Fibroblast of lung (primary cell): Measurements from ENCODE around the gene KCTD21. TPM values are rescaled to one million over a fixed set of nuclear protein-coding genes. Genes with fewer than 3 reads are reported as not detected.

Experiments
- DNase-seq, 2 donors: peaks; one replicate each; pipeline versions ENCODE4 v3.0.0 to v3.0.0-alpha.2; 2010; ENCODE audit warnings: low read depth in 2 of 2
- H2AFZ ChIP-seq: 2 replicates; pipeline ENCODE4 v1.5.1; 2012; ENCODE audit warnings: low read length, control low read depth, inconsistent platforms
- H3K27ac ChIP-seq: 2 replicates; pipeline ENCODE4 v1.5.1; 2011; ENCODE audit warnings: low read length, control low read depth; ENCODE audit not compliant: insufficient read depth
- H3K27me3 ChIP-seq: 2 replicates; pipeline ENCODE4 v1.5.1; 2011; ENCODE audit warnings: mild to moderate bottlenecking, low read length; ENCODE audit not compliant: control insufficient read depth, insufficient read depth
- H3K36me3 ChIP-seq: 2 replicates; pipeline ENCODE4 v1.5.1; 2011; ENCODE audit warnings: low read length; ENCODE audit not compliant: control insufficient read depth, insufficient read depth
- H3K4me1 ChIP-seq: 2 replicates; pipeline ENCODE4 v1.5.1; 2011; ENCODE audit warnings: low read length; ENCODE audit not compliant: control insufficient read depth, insufficient read depth; ENCODE audit errors: extremely low read depth
- H3K4me2 ChIP-seq: 2 replicates; pipeline ENCODE4 v1.5.1; 2011; ENCODE audit warnings: low read length, control low read depth; ENCODE audit not compliant: insufficient read depth; ENCODE audit errors: extremely low read depth
- H3K4me3 ChIP-seq, 4 experiments: fragments of 200-600 bp in 1 of 4; sonication (generic) in 1 of 4; replicated peaks in 1 of 4; 2 replicates each; pipeline ENCODE4 v1.5.1; 2011 to 2016; ENCODE audit warnings: low read length in 4 of 4, low read depth in 3 of 4, mild to moderate bottlenecking in 3 of 4, control low read depth in 2 of 4, inconsistent platforms in 1 of 4, mixed read lengths in 1 of 4; ENCODE audit not compliant: insufficient read depth in 1 of 4; ENCODE audit errors: control extremely low read depth in 1 of 4
- H3K79me2 ChIP-seq: 2 replicates; pipeline ENCODE4 v1.5.1; 2012; ENCODE audit warnings: mild to moderate bottlenecking, low read length, inconsistent platforms; ENCODE audit not compliant: control insufficient read depth, insufficient read depth
- H3K9ac ChIP-seq: 2 replicates; pipeline ENCODE4 v1.5.1; 2011; ENCODE audit warnings: mild to moderate bottlenecking, low read length, control low read depth; ENCODE audit not compliant: insufficient read depth
- H3K9me3 ChIP-seq: 2 replicates; pipeline ENCODE4 v1.5.1; 2012; ENCODE audit warnings: low read depth, low read length; ENCODE audit not compliant: control insufficient read depth, insufficient read depth
- H4K20me1 ChIP-seq: 2 replicates; pipeline ENCODE4 v1.5.1; 2011; ENCODE audit warnings: low read length; ENCODE audit not compliant: control insufficient read depth, insufficient read depth; ENCODE audit errors: extremely low read depth
- EZH2 ChIP-seq: IDR thresholded peaks from 2 replicates; pipeline ENCODE4 v1.5.1; 2012; ENCODE audit warnings: low read length, control low read depth, mild to moderate bottlenecking; ENCODE audit errors: missing control alignments
- polyA plus RNA-seq, 2 donors: library from polyadenylated mRNA; depleted of rRNA in 1 of 2; stranded (reverse) in 1 of 2; unstranded in 1 of 2; fragments of >200 nt; gene quantifications; 2 replicates each; pipeline ENCODE4 v1.2.1, GENCODE V29; 2011 to 2012; ENCODE audit warnings: missing spikeins in 1 of 2
- total RNA-seq: library from RNA; depleted of rRNA; stranded (reverse); fragments of >200 nt; gene quantifications from 2 replicates; pipeline ENCODE4 v1.2.1, GENCODE V29; 2014
- TF ChIP-seq, protein P1 (sequence below), 2 donors: IDR thresholded peaks in 1 of 2; conservative IDR thresholded peaks in 1 of 2; 1 replicate in 1 of 2; 2 replicates in 1 of 2; pipeline ENCODE4 v1.5.1; 2011 to 2012; ENCODE audit warnings: low read length in 2 of 2, control low read depth in 1 of 2, inconsistent platforms in 1 of 2, low read depth in 1 of 2, mild to moderate bottlenecking in 1 of 2

KCTD21 gene
- total and polyA plus RNA-seq, 2 donors (not counting 1 experiment from before 2014, with no cell fraction given), result 8.1 to 15.9 TPM

- no peaks in the 10 kb centered on the region for H4K20me1 ChIP-seq
- peaks cover 16% of the 10 kb centered on the region for H3K36me3 ChIP-seq
- H3K4me1 ChIP-seq, result no peaks in the 10 kb centered on the region
- no peak for DNase-seq
- TF ChIP-seq, protein P1, sequence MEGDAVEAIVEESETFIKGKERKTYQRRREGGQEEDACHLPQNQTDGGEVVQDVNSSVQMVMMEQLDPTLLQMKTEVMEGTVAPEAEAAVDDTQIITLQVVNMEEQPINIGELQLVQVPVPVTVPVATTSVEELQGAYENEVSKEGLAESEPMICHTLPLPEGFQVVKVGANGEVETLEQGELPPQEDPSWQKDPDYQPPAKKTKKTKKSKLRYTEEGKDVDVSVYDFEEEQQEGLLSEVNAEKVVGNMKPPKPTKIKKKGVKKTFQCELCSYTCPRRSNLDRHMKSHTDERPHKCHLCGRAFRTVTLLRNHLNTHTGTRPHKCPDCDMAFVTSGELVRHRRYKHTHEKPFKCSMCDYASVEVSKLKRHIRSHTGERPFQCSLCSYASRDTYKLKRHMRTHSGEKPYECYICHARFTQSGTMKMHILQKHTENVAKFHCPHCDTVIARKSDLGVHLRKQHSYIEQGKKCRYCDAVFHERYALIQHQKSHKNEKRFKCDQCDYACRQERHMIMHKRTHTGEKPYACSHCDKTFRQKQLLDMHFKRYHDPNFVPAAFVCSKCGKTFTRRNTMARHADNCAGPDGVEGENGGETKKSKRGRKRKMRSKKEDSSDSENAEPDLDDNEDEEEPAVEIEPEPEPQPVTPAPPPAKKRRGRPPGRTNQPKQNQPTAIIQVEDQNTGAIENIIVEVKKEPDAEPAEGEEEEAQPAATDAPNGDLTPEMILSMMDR (conservative IDR thresholded peaks at IDR 0.05 in 1 of 2, IDR thresholded peaks at IDR 0.05 in 1 of 2; ENCODE audit: low read depth in 1 of 2, low read length in 2 of 2), result no peak
- no peak for TF ChIP-seq EZH2
- no peak overlapping the region for H3K4me2 ChIP-seq
- H3K27ac ChIP-seq, result no peak overlapping the region
- H3K4me3 ChIP-seq, result no peak overlapping the region
- H2AFZ ChIP-seq, result no peak overlapping the region
- H3K79me2 ChIP-seq, result no peaks in the 10 kb centered on the region
- H3K9ac ChIP-seq, result no peak overlapping the region
- no peaks in the 10 kb centered on the region for H3K27me3 ChIP-seq
- H3K9me3 ChIP-seq, result no peaks in the 10 kb centered on the region
Observed at GRCh38 chr11:78216571-78217287, 28.3 kb upstream of the KCTD21 start.

DNA sequence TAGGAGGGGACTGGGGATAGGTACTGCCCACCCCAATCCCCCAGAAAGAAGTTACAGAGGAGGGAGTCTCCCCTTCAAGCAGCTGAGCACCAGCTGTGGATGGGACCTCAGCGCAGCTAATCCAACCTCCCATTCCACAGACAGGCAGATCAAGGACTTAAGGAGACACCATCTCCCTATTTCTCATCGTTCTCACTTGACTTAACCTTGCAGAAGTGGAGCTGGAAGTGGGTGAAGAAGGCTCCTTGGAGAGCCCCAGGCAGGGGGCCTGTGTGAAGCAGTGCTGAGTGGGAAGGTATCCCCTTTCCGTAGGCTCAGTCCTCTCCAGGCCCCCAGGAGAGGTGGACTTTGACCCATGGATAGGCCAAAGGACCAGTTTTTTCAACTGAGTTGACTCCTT lies 27.6 kb upstream of the KCTD21 start:
- DNase-seq, result no peak
- H3K4me1 ChIP-seq, result no peaks in the 10 kb centered on the region
- H3K9me3 ChIP-seq, result no peaks in the 10 kb centered on the region
- H3K36me3 ChIP-seq, result peaks cover 12% of the 10 kb centered on the region
- TF ChIP-seq, protein P1 (conservative IDR thresholded peaks at IDR 0.05 in 1 of 2, IDR thresholded peaks at IDR 0.05 in 1 of 2; ENCODE audit: low read depth in 1 of 2, low read length in 2 of 2), result no peak
- TF ChIP-seq EZH2, result no peak
- no peaks in the 10 kb centered on the region for H4K20me1 ChIP-seq
- no peak overlapping the region for H2AFZ ChIP-seq
- H3K9ac ChIP-seq, result no peak overlapping the region
- H3K27me3 ChIP-seq, result no peaks in the 10 kb centered on the region
- no peaks in the 10 kb centered on the region for H3K79me2 ChIP-seq
- H3K27ac ChIP-seq, result no peak overlapping the region
- no peak overlapping the region for H3K4me2 ChIP-seq
- no peak overlapping the region for H3K4me3 ChIP-seq

GRCh38 chr11:78214331-78215194 lies 26.1 kb upstream of the KCTD21 start:
- Histone ChIP-seq H3K27me3 (no peaks in the 10 kb centered on the region), H3K4me3 (no peak overlapping the region)

More at GRCh38 chr11:78214331-78215194, 26.1 kb upstream of the KCTD21 start:
- Histone ChIP-seq H3K4me1 (no peaks in the 10 kb centered on the region), H3K79me2 (no peaks in the 10 kb centered on the region), H3K9me3 (no peaks in the 10 kb centered on the region), H2AFZ (no peak overlapping the region), H4K20me1 (no peaks in the 10 kb centered on the region), H3K9ac (no peak overlapping the region), H3K36me3 (peaks cover 12% of the 10 kb centered on the region), H3K27ac (no peak overlapping the region), H3K4me2 (no peak overlapping the region)
- TF ChIP-seq, protein P1 (conservative IDR thresholded peaks at IDR 0.05 in 1 of 2, IDR thresholded peaks at IDR 0.05 in 1 of 2; ENCODE audit: low read depth in 1 of 2, low read length in 2 of 2), result no peak
- no peak for TF ChIP-seq EZH2
- DNase-seq, result no peak
